RWPE2 (cell line): Measurements from ENCODE around the gene SMYD3.

Experiments used
- ATAC-seq: fragments of 200-7000 bp; cut with Tn5 transposase; 3 replicates; pipeline ENCODE4 v1.9.1; 2021; ENCODE audit warnings: low read depth
- DNase-seq: peaks from one replicate; pipeline ENCODE4 v3.0.0-alpha.2; 2020; ENCODE audit warnings: low spot score
- H3K27ac ChIP-seq: fragments of 450-650 bp; 2 replicates; pipeline ENCODE4 v1.5.1; 2017; ENCODE audit warnings: mild to moderate bottlenecking; ENCODE audit not compliant: poor library complexity, severe bottlenecking
- H3K27me3 ChIP-seq: fragments of 250-450 bp; sonication (Bioruptor Pico); 2 replicates; pipeline ENCODE4 v1.5.1; 2021; ENCODE audit warnings: mild to moderate bottlenecking, moderate library complexity; ENCODE audit not compliant: insufficient read depth, poor library complexity, severe bottlenecking
- H3K36me3 ChIP-seq: fragments of 250-450 bp; sonication (Bioruptor Pico); 2 replicates; pipeline ENCODE4 v1.5.1; 2020; ENCODE audit warnings: low read depth, mild to moderate bottlenecking, moderate library complexity
- H3K4me1 ChIP-seq: fragments of 250-450 bp; sonication (Bioruptor Pico); 2 replicates; pipeline ENCODE4 v1.5.1; 2021; ENCODE audit warnings: mild to moderate bottlenecking, moderate library complexity; ENCODE audit not compliant: insufficient read depth, poor library complexity, severe bottlenecking
- H3K4me3 ChIP-seq: fragments of 250-450 bp; sonication (Bioruptor Pico); 2 replicates; pipeline ENCODE4 v1.5.1; 2021; ENCODE audit warnings: mild to moderate bottlenecking, moderate library complexity; ENCODE audit not compliant: severe bottlenecking
- H3K9me3 ChIP-seq: fragments of 250-450 bp; sonication (Bioruptor Pico); 2 replicates; pipeline ENCODE4 v1.5.1; 2021; ENCODE audit warnings: mild to moderate bottlenecking, moderate library complexity; ENCODE audit not compliant: severe bottlenecking
- CTCF ChIP-seq: fragments of 450-650 bp; IDR thresholded peaks from one replicate; pipeline ENCODE4 v1.5.1; 2017; ENCODE audit warnings: mild to moderate bottlenecking, moderate library complexity; ENCODE audit not compliant: poor library complexity, severe bottlenecking

The SMYD3 gene

GRCh38 chr1:246381452-246381851, 125.6 kb downstream of the SMYD3 start:
- Histone ChIP-seq H3K27ac (no peak overlapping the region), H3K4me1 (peaks cover 5% of the 10 kb centered on the region), H3K27me3 (no peaks in the 10 kb centered on the region), H3K36me3 (no peaks in the 10 kb centered on the region), H3K9me3 (no peaks in the 10 kb centered on the region), H3K4me3 (no peak overlapping the region)
- ATAC-seq, result no peak
- no peak for TF ChIP-seq CTCF
- DNase-seq, result no peak

- H3K27ac ChIP-seq, result no peak overlapping the region
- no peaks in the 10 kb centered on the region for H3K9me3 ChIP-seq
- DNase-seq (no peak), ATAC-seq (no peak)
- TF ChIP-seq CTCF, result no peak
- H3K27me3 ChIP-seq, result no peaks in the 10 kb centered on the region
- H3K36me3 ChIP-seq, result no peaks in the 10 kb centered on the region
- H3K4me1 ChIP-seq, result no peaks in the 10 kb centered on the region
- H3K4me3 ChIP-seq, result no peak overlapping the region
Measured at GRCh38 chr1:246377625-246378153, 129.4 kb downstream of the SMYD3 start.

GRCh38 chr1:246373828-246374569, 133.1 kb downstream of the SMYD3 start:
- no peak for TF ChIP-seq CTCF
- DNase-seq (no peak), ATAC-seq (no peak)
- Histone ChIP-seq H3K27ac (no peak overlapping the region), H3K4me3 (no peak overlapping the region), H3K4me1 (no peaks in the 10 kb centered on the region), H3K27me3 (no peaks in the 10 kb centered on the region), H3K9me3 (no peaks in the 10 kb centered on the region), H3K36me3 (no peaks in the 10 kb centered on the region)

- no peak overlapping the region for H3K27ac ChIP-seq
- ATAC-seq, result no peak
- H3K36me3 ChIP-seq, result no peaks in the 10 kb centered on the region
- no peaks in the 10 kb centered on the region for H3K4me1 ChIP-seq
- H3K27me3 ChIP-seq, result no peaks in the 10 kb centered on the region
- H3K9me3 ChIP-seq, result no peaks in the 10 kb centered on the region
- no peak for TF ChIP-seq CTCF
- DNase-seq, result no peak
- no peak overlapping the region for H3K4me3 ChIP-seq
Measured at GRCh38 chr1:246372559-246372958, 134.5 kb downstream of the SMYD3 start.

GRCh38 chr1:246367041-246367440, 140.0 kb downstream of the SMYD3 start:
- Histone ChIP-seq H3K4me3 (no peak overlapping the region), H3K27ac (no peak overlapping the region), H3K27me3 (no peaks in the 10 kb centered on the region), H3K36me3 (no peaks in the 10 kb centered on the region), H3K4me1 (no peaks in the 10 kb centered on the region), H3K9me3 (no peaks in the 10 kb centered on the region)
- no peak for DNase-seq
- ATAC-seq, result no peak
- TF ChIP-seq CTCF, result no peak
